Globus pallidus (tissue), 1 donor: ENCODE results near the gene WIPF2.
"Not testable (repeated sequence)": the region's sequence is repeated elsewhere in the genome, so short reads cannot be mapped to it uniquely, and the experiment has no call there.

Source experiments
- DNase-seq: peaks from one replicate; pipeline ENCODE4 v3.0.0-alpha.2; 2015; ENCODE audit warnings: low spot score

The WIPF2 gene

GRCh38 chr17:40295488-40296436 is 76.7 kb downstream of the WIPF2 start:
- no peak for DNase-seq

GRCh38 chr17:40297511-40297910 is 78.4 kb downstream of the WIPF2 start:
- no peak for DNase-seq

- DNase-seq, result no peak
These were observed 79.6 kb downstream of the WIPF2 start for GRCh38 chr17:40298726-40299125.

- DNase-seq, result not testable (repeated sequence)
These were observed 80.2 kb downstream of the WIPF2 start for GRCh38 chr17:40299159-40299757.

DNA sequence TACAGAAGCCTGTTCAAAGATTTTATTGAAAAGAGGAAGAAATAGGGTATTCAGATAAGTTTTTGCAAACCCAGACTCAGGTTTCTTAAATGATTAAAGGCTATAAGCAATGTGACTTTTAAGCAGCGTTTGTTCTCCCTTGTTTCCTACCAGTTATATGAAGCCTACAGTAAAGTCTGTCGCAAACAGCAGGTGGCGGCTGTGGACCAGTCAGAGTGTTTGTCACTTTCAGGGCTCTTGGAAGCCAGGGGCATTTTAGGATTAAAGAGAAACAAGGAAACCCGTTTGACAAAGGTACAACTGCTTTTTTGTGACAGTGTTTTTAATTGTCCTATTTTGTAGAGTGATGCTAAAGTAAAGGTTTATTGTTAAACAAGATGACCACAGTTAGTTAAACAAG is 82.2 kb downstream of the WIPF2 start:
- DNase-seq, result no peak

- peak; percentile 66 for DNase-seq
These were observed 84.0 kb downstream of the WIPF2 start for GRCh38 chr17:40303009-40303657.

- no peak for DNase-seq
These were observed 84.8 kb downstream of the WIPF2 start for GRCh38 chr17:40303708-40304551.

DNA sequence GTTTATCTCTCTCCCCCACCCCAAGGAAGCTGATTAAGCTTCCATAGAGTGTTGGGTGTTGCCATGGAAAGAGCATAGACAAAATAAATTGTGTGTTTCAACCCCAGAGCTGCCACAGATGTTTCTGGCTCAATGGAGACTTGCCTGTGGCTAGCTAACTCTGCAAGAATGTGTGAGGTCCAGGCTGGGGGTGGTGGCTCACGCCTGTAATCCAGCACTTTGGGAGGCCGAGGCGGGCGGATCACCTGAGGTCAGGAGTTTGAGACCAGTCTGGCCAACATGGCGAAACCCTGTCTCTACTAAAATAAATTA is 85.4 kb downstream of the WIPF2 start:
- DNase-seq, result not testable (repeated sequence)

DNA sequence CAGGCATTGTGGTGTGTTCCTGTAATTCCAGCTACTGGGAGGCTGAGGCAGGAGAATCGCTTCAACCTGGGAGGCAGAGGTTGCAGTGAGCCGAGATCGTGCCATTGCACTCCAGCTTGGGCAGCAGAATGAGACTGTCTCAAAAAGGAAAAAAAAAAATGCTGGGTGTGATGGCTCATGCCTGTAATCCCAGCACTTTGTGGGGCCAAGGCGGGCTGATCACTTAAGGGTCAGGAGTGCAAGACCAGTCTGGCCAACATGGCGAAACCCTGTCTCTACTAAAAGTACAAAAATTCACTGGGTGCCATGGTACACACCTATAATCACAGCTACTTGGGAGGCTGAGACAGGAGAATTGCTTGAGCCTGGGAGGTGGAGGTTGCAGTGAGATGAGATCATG is 85.8 kb downstream of the WIPF2 start:
- not testable (repeated sequence) for DNase-seq

DNA sequence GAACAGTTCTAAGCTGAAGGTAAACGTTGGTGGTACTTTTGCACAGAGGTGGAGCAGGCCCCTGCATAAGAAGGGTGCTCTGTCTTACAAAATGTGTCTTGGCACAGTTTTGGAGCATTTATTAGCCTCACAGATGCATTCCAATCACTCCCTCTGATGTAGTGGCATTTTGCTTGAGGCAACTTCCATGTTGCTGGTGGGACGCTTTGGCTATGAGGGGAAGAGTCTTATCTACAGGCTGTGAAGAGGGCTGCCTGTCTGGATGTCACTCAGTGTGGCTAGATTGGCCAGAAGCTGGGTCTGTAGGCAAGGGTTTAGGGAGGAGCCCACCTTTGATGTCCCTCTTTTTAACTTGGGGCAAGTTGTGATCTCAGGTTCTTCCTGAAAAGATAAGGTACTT is 87.3 kb downstream of the WIPF2 start:
- no peak for DNase-seq

DNA sequence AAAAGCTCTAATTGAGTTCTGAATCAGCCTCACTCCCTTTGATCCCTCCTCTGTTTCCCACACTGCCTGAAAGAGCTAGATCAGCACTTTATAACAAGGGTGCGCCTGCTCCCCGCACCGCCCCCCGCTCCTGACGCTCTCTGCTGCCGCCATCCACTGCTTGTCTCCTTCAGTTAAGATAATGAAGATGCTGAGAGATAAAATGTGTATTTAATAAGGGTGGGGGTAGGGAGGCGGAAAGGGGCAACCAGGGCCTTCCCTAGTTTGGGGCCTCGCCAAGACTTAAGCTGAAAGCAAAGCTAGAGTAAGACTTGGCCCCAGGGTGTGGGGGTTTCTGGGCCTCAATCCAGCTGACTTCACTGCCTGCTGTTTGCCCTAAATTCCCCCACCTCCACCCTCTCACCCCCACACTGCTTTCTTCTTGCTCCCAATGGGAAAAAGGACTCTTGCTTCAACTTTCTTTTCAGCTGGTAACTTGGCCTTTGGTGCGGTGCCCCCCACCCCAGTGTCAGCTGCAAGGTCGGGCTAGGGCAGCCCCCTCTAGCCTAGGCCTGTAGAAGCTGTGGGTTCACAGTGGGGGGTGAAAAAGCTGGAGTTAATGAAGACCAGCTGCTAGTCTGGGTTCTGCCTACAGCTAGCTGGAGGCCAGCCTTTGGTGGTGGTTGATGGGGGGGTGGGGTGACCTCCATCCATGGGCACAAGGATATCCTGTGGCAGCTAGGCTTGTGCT is 88.1 kb downstream of the WIPF2 start:
- DNase-seq, result no peak

DNA sequence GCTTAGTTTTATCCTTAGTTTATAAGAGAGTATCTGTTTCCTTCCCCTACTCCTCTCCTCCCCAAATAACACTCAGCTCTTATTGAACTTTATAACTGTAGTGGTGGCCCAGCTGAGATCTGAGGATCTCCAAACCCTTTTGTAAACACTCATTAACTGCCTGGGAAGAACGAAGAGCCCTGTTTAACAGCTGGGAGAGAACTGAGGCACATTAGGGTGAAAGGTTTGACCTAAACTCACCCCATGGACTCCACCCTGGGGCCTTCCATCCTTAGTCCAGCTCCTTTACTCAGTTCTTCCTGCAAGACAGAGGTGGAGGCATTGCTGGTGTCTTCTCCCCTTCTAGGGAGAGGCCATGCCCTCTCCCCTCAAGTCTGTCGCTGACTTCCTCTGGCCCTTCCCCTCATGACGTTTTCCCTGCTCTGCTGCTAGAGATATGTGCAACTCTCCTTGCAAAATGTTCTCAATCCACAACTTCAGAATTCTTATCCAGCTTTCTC is 88.7 kb downstream of the WIPF2 start:
- DNase-seq, result no peak

DNA sequence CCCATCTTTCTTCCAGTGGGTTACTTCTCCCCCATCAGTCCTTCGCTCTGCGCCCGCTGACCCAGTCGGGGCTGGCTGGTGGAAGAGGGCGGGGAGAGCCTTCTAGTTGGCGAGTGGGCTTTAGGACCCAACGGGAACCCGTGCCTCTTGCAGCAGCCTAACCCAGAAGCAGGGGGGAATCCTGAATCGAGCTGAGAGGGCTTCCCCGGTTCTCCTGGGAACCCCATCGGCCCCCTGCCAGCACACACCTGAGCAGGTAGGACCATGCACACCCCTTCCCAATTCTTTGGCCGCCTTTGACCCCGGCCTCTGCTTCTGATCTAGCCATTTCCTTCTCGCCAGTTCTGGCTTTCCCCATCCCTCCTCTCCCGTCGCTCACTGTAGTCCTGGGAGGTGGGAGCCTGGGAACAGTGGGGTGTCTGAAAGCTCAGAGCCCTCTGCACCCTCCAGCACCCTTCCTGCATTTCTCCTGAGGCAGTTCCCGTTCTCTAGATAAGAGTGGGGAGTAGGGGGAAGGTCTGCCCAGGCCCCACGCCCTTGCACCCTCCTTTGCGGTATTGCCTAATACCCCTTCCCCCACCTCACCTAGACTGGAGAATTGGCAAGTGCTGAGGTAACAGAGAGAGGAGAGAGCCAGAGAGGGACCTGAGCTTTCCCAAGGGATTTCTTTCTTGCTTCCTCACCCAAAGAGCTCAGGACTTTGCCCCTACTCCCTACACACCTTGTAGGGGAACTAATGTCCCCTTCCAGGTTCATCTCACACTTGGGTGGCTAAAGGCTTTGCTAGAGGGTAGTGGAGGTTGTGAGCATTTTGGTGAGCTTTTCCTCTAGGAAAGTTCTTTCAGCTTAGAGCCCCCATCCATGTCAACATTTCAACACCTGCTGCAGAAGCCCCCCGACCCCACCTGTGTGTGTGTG is 90.2 kb downstream of the WIPF2 start, which contains the start of gene RARA:
Gene RARA (plus strand): TSS at position 150 of the 918 bp plus-strand sequence. CDS start 22,039 bp downstream, outside the sequence.
- DNase-seq, result peak; percentile 49

- DNase-seq, result no peak
These were observed 90.9 kb downstream of the WIPF2 start for GRCh38 chr17:40309949-40310510.

DNA sequence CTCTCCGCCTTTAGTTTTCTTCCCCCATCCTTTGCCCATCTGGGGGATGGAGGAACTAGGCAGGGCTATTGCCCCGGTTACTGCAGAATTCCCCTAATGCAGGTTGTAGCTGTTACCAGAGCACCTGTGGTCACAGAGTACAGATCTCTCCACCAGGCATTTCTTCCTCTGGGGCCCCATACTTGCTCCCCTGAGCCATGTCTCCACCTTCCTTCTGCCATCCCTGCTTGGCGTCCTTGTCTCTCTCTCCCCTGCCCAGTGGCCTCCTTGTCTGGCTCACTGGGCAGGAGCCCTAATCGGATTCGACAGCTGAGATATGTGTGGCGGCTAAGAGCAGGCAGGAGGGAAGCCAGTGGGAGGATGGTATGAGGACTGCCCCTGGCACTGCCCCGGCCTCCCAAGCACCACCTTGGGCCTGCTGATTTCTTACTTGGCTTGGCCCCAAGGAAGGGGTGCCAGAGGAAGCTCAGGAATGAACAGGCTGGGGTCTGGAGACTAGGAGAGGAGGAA is 91.8 kb downstream of the WIPF2 start:
- DNase-seq, result no peak

DNA sequence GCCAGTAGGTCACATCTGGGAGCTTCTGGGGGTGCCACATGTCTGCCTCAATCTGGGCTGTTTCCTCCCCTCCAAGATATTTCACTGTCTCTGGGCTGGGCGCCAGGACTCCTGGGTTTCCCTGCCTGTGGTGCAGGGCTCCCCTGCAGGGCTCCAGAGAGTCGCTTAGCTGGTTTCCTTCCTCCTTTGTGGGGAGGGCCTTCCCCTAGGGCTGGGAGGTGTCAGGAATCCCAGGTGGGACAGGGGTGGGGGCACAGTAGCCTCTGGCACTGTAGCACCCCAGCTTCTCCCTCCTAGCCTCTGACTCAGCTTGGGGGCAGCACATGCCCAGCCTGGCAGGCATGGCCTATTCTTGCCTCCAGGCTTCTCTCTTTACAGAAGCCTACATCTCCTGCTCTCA is 92.5 kb downstream of the WIPF2 start:
- no peak for DNase-seq

DNA sequence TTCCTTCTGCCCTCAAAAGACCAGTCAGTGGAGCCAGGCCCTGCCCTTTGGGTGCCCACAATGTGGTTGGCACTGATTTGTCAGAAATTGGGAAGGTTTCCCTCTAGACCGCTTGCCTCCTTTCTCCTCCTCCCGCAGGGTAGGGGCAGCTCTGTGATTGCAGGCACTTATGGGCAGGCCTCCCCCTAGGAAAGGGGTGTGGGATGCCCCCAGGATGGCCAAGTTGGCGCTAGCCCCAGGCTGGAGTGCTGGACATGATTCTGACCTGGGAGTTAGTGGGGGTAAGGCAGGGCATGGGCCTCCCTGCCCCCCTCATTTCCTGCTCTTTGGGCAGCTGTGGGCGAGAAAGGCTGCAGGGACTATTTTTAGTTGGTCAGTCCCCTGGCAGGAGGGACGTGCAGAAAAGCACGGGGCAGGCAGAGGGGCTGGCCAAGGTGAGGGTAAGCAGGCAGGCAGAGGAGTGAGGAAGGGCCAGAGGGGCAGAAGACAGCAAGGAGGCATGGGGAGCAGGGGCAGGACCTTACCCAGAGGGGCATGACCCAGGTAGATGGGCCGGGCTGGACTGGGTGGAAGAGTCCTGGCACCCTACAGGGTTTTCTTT is 93.1 kb downstream of the WIPF2 start:
- peak; percentile 62 for DNase-seq

GRCh38 chr17:40312893-40313667 is 94.0 kb downstream of the WIPF2 start:
- DNase-seq, result no peak
